Activated naive CD4-positive, alpha-beta T cell treated with anti-CD3 and anti-CD28 coated beads, Interleukin-2, amount 10 ng/mL, durations not matched to agents 7 days and 5 days (primary cell): ENCODE data around the gene POLR2J.

Experiments
- CTCF ChIA-PET: fragments of 350-600 bp; sonication (Branson Sonifier 250); formaldehyde crosslinking; loops from one replicate; lab custom pipeline; 2021; ENCODE audit warnings: antibody characterized with exemption; lab: Charles Lee
- DNase-seq: peaks from one replicate; pipeline ENCODE4 v3.0.0-alpha.2; 2020
- H3K27ac Mint-ChIP-seq: one replicate; pipeline ENCODE4 v1.8.0; 2021; ENCODE audit warnings: mild to moderate bottlenecking, moderate library complexity, mixed read lengths
- H3K27me3 Mint-ChIP-seq: one replicate; pipeline ENCODE4 v1.8.0; 2021; ENCODE audit warnings: mild to moderate bottlenecking, mixed read lengths
- H3K36me3 Mint-ChIP-seq: one replicate; pipeline ENCODE4 v1.8.0; 2021; ENCODE audit warnings: mixed read lengths
- H3K4me1 Mint-ChIP-seq: one replicate; pipeline ENCODE4 v1.8.0; 2021; ENCODE audit warnings: mixed read lengths
- H3K4me3 Mint-ChIP-seq: one replicate; pipeline ENCODE4 v1.8.0; 2021; ENCODE audit warnings: mild to moderate bottlenecking, moderate library complexity, mixed read lengths
- H3K9me3 Mint-ChIP-seq: one replicate; pipeline ENCODE4 v1.8.0; 2021; ENCODE audit warnings: mixed read lengths

The POLR2J gene

DNA sequence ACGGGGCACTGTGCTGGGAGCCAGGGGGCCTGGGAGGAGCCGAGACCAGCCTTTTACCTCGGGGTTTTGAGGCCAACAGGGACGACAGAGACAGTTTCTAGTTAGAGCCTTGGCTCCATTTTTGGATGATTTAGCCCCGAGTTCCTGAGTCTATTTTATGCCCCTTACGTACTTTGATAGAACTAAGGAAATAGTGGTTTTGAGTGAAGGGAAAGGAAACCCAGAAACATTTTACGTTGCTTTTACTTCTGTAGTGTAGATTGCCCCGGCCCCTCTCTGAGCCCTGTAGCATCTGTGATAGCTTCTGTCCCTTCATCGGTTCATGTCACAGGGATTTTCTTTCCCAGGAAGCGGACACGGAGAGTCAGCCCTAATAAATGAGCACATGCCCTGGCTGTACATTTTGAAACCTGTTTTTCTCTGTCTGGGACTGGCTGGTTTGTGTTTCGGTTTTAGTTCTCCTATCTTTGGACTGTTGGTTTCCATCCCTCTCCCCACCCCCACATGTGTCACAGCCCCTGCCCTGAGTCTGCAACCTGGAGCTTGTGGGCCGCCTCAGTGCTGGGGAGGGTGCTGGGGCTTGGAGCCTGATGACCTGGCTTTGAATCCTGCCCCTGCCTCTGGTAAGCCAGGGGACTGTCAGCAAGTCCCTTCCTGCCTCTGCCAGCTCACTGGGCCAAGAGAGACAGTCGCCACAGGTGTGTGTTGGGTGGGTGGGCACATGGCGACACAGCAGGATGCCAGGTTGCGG lies 52.3 kb downstream of the POLR2J start:
- CTCF ChIA-PET, result interaction anchor here (1.1 to 2.8 kb wide), 4 partner anchors 12 to 40 kb away, joined by 3 to 34 read pairs (median 5); no protein-coding TSS in a partner anchor

DNA sequence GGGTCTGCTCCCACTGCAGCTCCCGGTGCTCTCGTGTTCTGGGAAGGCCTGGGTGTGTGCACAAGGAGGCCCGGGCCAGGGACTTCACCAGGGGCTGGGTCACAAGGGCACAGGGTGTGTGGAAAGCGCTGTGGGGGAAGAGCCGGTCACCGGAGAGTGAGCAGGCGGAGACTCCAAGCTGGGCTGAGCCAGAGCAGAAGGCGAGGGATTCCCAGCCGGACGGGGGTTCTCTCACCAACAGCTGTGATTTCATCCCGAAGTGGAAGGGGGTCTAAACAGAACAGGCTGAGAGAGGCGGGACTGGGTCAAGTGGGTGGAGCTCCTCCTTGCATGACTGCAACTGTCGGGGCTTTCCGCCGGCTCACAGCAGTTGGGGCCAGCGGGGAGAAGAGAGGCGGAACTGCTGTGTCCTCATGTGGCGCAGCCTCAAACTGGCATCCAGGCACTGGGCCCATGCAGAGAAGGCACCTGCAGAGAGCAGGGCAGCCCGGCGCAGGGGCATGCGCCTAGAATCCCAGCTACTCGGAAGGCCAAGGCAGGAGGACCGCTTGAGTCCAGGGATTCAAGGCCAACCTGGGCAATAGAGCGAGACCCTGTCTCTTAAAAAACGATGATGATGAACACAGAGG lies 53.0 kb downstream of the POLR2J start:
- H3K9me3 Mint-ChIP-seq, result no peaks in the 10 kb centered on the region
- CTCF ChIA-PET, result interaction anchor here (0.7 to 2.8 kb wide), 6 partner anchors 11 to 41 kb away, joined by 3 to 34 read pairs (median 4); no protein-coding TSS in a partner anchor
- H3K36me3 Mint-ChIP-seq, result peaks cover 44% of the 10 kb centered on the region
- peak overlapping the region; percentile 100 for H3K27ac Mint-ChIP-seq
- H3K4me3 Mint-ChIP-seq, result peak overlapping the region; percentile 73
- no peaks in the 10 kb centered on the region for H3K27me3 Mint-ChIP-seq
- DNase-seq, result peak; percentile 87
- peaks cover 82% of the 10 kb centered on the region for H3K4me1 Mint-ChIP-seq

More for the DNA sequence above, 52.3 kb downstream of the POLR2J start:
- peak; percentile 84 for DNase-seq
- Mint-ChIP-seq H3K27ac (peak overlapping the region; percentile 100), H3K4me3 (peak overlapping the region; percentile 73), H3K36me3 (peaks cover 39% of the 10 kb centered on the region), H3K27me3 (no peaks in the 10 kb centered on the region), H3K4me1 (peaks cover 83% of the 10 kb centered on the region), H3K9me3 (no peaks in the 10 kb centered on the region)

DNA sequence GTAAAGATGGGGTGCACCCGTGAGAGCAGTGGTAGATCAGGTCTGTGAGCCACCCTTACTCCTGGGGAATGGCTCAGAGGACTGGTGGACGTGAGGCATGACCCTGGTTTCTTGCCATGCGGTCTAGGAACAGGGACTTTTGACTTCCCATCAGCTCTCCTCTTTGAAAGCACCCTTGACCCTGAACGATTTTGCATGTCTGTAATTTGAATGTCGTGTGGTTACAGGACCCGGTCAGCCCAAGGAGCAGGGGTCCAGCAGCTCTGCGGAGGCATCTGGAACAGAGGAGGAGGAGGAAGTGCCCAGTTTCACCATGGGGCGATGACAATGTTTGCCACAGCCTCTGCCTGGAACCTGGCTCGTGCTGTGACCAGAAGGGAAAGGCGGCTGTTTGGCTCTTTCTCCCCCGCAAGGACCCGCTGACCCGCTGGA lies 53.9 kb downstream of the POLR2J start:
- peaks cover 53% of the 10 kb centered on the region for H3K36me3 Mint-ChIP-seq
- CTCF ChIA-PET, result interaction anchor here (0.9 to 2.8 kb wide), 2 partner anchors 10 to 19 kb away, joined by 3 to 34 read pairs; no protein-coding TSS in a partner anchor
- peaks cover 81% of the 10 kb centered on the region for H3K4me1 Mint-ChIP-seq
- DNase-seq, result no peak
- H3K9me3 Mint-ChIP-seq, result no peaks in the 10 kb centered on the region
- no peak overlapping the region for H3K4me3 Mint-ChIP-seq
- peak overlapping the region; percentile 100 for H3K27ac Mint-ChIP-seq
- H3K27me3 Mint-ChIP-seq, result no peaks in the 10 kb centered on the region

DNA sequence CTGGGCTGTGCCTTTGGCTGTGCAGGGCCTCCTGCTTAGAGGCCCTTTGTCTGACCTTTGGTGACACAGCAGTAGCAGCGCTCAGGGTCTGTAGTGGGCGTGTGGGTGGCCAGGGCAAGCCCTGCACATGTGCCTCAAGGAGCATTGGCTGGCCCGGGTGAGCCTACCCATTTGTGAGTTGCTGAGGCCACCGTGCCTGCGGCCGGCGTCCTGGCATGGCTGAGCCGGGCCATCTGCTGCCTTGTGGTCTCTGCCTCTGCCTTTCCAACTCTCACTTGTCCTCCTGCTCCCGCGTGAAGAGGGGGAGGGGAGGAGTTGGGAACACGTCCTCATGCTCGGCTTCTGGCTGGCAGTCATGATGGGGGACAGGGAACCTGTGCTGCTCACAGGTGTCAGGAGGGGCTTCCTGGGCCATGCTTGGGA lies 54.6 kb downstream of the POLR2J start:
- no peak for DNase-seq
- H3K9me3 Mint-ChIP-seq, result no peaks in the 10 kb centered on the region
- H3K36me3 Mint-ChIP-seq, result peaks cover 52% of the 10 kb centered on the region
- no peak overlapping the region for H3K4me3 Mint-ChIP-seq
- CTCF ChIA-PET, result no interaction called here
- peak overlapping the region; percentile 100 for H3K27ac Mint-ChIP-seq
- H3K27me3 Mint-ChIP-seq, result no peaks in the 10 kb centered on the region
- H3K4me1 Mint-ChIP-seq, result peaks cover 79% of the 10 kb centered on the region
